GM21529 (cell line): Measurements from ENCODE around the gene PCDH9.

Experiments used
- ATAC-seq: cut with Tn5 transposase; IDR thresholded peaks from one replicate; pipeline ENCODE4 v1.9.1; 2021; ENCODE audit not compliant: unreplicated experiment

The PCDH9 gene

DNA sequence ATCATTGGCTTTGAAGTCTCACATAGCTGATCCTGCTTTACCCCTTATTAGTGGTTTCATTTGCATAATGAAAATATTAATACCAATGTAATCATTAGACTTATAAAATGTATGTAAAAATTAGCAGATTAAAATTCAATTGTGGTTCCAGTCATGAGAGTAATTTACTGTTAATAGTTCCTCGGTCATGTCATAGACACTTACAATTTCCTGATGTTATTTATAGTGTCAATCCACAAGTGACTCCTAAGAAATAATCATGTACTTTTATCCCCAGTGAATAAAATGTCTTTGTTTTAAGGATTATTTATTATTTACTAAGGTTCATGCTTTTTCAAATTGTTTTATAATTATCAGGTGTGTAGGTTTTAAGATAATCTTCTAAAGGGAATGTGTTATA lies 138.5 kb downstream of the PCDH9 start:
- ATAC-seq, result no peak

DNA sequence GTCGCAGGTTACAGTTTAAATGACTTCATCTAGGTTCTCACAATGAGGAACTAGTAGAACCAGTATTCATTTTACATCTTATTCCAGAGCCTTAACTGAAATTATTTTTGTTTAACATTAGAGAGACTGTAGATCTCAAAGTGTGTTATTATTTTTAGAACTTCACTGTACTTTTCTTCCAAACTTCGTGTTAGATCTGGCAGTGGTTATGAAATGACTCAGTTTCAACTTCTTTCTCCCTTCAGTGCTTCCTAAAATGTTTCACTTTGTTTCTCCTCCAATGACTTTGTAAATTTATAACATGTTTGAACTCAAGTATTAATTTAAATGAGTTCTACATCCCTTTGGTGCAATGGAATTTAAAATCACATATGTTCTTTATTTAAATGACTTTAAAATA lies 139.3 kb downstream of the PCDH9 start:
- no peak for ATAC-seq

DNA sequence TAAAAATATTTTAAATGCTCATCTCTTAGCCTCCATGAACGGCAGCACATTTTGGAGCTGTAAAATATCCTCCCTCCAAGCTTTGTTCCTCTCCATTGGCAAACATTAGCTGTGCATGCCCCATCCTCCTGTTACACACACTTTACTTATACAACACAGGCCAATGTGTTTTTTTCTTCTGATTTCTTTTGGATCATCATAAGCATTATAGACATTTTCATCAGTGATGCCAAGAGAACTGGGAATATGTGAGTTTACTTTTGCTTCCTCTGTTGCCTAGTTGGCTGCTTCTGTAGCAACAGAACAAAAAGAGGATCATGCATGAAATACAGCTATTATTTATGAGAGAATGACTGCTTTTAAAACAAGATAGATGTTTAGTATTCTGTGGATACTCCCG lies 142.6 kb downstream of the PCDH9 start:
- no peak for ATAC-seq

DNA sequence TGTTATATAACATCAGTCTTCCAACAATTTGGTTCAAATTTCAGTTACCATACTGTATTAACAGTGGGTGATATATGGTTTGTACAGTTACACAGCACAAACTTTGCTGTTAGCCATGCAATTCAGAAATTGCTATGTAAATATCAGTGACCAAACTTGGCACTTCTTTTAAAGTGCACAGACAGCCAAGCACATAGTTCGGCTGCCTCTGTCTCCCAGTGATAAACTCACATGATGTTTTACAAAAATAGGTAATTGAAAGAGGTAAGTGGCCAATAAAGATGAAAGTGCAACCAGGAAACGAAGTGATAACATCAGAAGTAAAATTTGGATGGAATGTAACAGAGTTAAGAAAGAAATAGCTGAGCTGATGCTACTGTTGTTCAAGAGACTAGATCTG lies 143.9 kb downstream of the PCDH9 start:
- ATAC-seq, result no peak

DNA sequence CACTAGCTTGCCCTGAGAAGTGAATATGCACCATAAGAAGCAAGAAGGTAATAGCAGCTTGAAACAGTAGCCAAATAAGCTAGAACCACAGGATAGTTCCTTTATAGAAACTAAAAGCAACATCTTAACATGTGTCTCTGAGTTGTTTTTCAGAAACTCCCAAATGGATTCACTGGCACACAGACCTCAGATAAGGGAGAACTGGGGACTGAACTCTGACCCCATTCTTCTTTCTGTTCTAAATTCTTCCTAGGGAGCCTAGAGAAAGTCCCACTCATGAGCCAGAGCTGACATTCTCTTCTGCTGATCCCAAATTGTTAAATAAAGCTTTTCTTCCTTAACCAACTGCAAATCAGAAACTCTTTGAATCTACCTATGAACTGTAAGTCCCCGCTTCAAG lies 146.1 kb downstream of the PCDH9 start:
- ATAC-seq, result no peak

DNA sequence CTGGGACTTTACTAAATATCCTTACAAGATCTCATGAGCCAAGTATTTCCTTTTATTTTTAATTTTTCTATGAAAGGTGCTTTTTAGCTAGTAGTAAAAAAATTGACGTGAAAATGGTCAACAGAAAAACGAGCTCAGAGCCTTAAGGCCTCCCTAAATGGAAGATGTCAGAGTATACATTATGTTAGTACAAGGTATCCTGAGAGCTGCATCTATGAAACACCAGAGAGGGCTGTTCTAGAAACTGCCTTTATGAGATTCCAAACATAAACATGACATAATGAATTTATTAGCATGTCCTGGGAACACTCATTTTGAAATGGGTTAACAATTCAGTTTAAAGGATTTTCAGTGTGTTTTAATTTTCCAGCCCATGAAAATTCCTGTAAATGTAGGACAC lies 146.6 kb downstream of the PCDH9 start:
- ATAC-seq, result no peak

DNA sequence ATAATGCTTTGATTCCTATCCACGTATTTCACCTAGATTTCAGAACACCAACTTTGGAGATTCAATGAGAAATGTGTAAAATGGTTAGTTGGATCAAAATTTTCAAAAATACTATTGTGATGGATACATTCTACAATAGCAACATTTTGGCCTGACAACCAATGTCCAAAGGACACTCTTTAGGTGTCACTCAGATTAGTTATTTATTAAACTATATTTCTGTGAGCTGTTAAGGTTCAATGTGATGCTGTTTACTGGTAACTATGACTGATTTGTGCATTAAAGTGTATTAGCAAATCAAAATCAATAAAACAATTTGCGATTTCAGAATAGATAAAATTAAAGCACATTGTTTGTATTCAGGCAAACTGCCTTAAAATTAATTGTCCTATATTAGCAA lies 149.8 kb downstream of the PCDH9 start:
- no peak for ATAC-seq

DNA sequence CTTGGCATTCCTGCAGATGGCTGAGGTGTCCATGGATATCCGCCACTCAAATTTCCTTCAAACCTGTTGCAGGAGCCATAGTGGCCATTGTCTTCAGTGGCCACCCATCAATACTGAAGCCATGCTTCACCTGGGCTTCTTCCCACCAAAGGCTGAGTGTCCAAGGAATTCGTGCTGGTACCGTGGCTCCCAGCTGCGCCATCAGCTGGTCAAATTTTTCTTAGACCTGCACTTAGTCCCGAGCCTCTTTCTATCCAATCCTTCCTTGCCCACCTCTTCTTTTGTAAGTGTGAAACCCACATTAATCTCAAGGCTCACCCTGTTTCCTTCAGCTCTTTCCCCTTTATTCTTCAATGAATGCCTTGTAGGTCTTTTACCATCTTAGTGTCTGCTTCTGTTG lies 152.1 kb downstream of the PCDH9 start:
- ATAC-seq, result no peak

DNA sequence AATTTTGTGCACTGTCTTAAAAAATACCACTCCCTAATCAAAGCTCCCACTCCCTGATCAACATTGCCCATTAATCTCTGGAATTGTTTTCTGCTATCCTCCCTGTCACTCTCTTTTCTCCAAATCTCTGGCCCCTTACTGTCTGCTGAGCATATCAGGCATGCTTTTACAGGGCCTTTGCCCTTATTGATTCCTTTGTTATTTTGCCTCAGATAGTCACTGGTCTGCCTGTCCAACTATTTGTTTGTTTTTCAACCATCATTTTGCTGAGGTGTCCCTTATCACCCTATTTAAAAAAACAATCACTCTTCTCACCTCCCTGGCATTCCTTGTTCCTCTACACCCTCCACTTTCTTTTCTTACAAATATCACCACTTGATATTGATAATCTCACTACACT lies 153.0 kb downstream of the PCDH9 start:
- no peak for ATAC-seq

DNA sequence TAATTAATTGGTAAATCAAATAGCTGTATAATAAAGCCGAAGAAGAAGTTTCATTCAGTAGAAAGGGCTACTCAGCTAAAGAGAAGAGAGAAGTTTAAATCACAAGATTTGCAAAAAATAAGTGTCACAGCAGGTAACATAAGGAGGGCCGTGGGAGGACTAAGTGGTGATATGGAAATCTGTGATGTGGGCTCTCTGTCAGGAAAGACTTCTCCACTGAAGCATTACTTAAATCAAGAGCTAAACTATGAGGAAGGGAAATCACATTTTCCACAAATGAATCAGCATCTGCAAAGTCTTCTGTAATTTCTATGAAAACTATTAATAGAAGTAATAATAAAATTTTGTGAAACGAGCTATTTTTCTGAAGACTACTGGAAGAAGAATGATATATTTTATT lies 153.8 kb downstream of the PCDH9 start:
- no peak for ATAC-seq

DNA sequence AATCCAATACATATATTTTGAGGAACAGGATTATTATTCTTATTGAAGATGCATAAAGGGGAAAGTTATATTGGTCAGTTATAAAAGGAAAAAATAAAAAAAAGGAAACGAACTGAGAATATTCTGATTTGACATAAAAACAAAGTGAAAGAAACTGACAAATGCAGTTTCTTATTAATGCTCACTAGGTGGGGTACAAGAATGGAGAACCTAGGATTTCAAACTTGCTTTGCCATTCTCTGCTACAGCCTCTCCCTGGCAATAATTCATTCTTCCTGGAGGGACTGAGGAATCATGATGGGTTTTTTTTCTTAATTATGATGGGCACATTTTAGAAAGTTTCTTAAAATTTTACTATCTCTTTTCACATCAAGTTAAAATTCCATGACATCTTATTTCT lies 154.9 kb downstream of the PCDH9 start:
- ATAC-seq, result no peak

DNA sequence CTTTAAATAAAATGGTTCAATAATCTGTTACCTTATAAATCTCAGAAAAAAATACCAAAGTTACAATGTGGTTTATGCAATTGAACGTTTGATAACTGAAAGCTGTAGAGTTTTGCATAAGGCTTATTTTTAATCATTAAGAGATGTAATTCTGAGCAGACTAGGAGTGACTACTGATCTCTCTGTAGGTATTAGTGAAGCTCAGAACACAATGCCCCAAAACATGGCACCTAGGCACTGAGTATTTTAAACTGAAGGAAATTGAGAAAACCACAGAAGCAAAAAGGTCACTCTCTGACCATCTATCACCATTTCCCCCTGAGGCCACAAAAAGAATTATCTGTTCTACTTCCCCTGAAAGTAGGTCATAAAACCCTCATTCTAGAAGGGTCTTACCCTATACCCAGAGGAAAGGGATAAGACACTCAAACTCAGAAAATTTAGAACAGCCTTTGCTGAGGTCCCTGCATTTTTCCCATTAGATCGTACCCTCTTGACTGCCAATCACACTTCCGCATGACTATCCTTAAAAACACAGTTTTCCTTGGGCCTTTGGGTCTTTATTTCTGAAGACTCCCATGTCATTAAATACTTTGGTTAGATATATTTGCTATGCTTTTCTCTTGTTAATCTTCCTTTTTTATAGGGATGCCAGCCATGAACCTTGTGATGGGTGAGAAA lies 158.1 kb downstream of the PCDH9 start:
- ATAC-seq, result no peak

DNA sequence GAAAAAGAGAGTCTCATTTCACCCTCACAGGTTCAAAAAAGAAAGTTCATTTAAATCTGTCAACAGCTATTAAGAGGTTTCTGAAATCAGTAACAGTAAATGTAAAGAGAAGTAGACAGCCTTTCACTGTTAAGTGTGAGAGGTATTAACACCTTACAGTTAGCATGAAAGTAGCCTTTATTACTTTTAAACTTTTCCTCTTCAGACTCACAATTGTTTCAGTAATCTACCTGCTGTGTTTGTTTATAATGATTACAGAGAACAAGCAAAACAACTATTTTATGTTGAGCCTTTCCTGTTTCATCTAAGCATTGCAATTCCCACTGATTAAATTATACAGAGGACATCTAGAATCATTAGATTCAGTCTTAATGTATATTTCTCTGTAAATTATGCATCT lies 159.8 kb downstream of the PCDH9 start:
- ATAC-seq, result no peak

DNA sequence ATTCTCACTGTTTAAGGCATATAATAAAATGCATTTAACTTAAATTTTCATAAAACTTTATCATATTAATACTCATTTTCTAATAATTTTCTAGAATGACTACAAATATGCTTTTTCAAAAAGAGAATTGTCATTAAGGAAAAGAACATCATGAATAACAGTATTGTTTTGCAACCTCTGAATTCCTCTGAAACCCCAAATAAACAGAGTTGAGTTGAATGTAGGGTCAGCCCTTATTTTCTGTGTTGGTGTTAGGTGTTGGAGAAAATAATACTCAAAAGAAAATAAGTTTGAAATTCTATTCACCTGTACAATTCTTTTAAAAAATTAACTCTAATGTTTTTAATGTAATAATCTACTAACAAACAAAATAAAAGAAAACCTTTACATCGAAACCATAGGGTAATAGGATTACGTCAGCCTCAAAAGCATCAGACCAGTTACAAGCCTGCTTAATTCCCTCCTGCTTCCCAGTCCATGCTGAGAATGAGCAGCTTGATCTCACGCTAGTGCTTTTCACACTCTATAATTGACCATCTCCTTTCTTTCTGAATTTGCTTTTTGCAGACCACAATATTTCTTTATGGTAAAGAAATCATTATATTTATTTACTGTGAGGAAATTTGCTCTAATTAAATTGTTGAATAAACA lies 160.9 kb downstream of the PCDH9 start:
- ATAC-seq, result no peak

DNA sequence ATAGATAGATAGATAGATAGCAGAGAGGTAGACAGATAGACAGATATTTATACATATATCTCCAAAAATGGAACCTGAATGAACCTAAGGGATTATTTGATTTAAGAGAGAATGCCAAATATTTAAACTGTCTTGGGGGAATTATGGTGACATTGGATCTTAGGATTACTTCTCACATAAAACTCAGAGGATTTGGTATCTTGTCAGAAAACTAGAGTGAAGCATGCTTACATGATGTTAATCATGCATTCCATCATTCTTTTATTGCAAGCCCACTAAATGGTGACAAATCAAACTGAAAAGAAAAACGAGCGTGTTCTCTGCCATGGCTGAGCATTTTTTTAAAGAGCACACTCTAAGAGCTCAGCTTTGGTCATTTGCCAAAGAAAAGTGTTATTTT lies 165.2 kb downstream of the PCDH9 start:
- no peak for ATAC-seq

DNA sequence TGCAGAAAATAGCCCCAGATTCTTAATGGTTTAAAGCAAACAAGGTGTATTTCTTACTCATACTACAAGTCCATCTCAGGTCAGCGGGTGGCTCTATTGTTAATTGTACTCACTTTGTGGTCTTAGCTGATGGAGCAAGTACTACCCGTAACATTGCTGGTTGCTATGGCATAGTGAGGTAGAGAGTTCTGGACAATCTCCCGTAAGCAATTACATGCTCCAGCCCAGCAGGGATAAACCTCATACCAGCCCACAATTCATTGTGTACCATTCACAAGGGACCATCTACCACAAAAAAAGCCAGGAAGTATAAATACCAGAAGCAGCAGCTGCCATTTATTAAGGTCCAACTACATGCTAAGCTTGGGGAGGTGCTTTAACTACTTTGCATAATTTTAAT lies 167.1 kb downstream of the PCDH9 start:
- no peak for ATAC-seq

DNA sequence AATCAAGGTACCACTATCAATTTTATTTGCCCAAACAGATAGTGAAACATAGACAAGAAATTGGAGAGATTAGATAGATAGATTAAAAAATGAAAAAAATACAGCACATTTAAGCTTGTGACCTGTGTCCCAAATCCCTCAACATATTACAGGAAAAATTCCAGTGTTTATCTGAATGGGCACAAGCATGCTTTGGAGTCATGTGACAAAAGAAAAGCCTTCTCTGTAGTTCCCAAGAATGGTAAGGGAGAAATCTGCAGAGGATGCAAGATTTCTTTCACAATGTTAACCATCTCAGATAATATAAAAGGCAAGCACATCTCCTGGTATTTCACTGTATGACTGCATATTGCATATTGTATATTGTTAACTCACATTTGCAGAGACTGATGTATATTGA lies 168.0 kb downstream of the PCDH9 start:
- no peak for ATAC-seq

DNA sequence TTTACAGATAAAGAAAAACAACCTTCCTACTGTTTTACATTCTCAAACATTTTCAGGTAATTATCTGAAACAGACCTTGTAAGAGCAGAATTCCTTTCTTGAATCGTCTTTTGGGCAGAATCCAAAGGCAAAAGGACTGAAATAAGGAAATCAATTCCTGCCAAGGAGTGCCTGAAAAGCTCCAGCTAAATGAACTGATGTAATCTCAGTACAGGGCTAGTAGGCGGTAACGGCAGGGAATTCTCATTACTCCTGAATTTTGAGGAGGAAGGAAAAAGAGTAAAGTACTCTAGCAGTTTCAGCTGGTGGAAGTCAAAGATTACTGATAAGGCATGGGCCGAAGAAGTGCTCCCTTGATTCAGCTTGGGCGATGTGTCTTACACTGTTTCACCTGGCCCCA lies 168.4 kb downstream of the PCDH9 start:
- no peak for ATAC-seq

DNA sequence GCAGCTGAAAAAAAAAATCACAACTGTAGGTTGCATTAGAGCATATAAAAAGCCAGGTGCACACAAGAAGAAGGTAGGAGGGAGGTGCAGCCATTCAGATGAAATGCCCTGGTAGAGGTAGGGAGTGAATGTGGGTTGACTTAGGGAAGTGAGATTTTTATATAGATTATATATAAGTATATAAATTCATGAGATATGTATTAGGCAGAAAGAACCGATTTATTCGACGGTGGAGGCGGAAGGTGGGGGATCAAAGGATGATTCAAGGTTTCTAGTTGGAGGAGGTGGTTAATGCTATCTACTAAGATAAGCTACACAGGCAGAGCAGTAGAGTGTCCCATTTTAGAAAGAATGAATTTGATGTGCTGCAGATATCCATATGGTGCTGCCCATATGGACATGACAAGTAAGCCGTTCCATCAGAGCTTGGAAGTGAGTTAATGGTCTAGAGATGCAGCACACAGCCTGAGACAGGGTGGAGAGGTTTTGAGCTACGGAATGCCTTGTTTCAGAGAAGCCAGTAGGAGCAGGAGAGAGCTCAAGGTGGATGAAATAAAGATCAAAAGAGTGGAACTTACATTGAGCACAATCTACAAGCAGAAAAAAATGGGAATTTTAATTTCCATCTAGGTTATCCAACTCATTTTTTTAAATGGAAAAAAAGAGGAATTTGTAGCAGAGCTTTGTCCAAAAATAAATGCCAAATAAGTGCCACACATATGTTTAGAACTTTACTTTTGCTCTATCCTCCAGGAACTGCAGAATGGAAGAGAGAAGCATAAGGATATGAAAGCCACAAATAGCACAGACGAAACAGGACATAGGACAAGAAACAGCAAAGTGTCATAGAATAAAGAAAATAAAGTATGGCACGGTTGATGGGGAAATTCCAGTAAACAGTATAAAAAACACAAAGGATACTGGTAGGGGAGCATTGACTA lies 177.3 kb downstream of the PCDH9 start:
- no peak for ATAC-seq

DNA sequence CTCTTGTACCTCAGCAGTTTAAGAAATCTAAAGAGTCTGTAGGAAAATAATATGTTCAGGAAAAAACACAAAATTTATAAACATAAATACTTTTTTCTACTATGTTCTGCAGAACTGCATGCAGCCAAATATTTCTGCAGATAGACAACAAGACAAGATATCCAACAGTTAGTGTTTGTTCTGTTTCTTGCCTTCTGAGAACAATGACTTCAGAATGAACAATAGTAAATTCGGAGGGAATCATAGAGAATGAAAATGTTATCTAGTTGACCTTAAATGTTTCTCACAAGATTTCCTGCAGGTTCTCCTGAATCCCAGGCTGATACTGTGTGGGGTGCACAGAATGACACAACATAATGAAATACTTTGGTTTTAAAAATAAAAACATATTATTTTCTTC lies 180.4 kb downstream of the PCDH9 start:
- no peak for ATAC-seq

DNA sequence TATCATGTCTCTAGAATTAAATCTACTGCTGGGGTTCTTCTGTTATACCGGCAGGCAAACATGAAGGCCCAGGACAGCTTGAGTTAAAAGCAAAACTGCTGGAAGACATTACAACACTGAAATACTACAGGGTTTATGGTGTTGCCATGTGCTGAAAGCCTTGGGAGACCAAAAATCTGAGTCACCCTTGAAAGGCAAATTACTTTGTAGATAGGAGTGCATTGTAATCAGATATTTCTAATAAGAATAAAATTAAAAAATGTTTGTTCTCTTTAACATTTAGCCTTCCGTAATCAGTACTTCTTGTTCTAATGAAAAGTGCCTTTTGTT lies 181.3 kb downstream of the PCDH9 start:
- ATAC-seq, result no peak
